ENCODE data around the gene LRRC23.
"Not testable (repeated sequence)": the region's sequence is repeated elsewhere in the genome, so short reads cannot be mapped to it uniquely, and the experiment has no call there.

LRRC23 gene

GRCh38 chr12:6902448-6902847 is 2.2 kb upstream of the LRRC23 start:
- no peak for DNase-seq (ENCODE audit: low read depth)

- DNase-seq (ENCODE audit: low read depth): no peak
These were observed 900 bp upstream of the LRRC23 start for GRCh38 chr12:6903722-6904121.

GRCh38 chr12:6905414-6906040 is 905 bp downstream of the LRRC23 start:
- no peak for DNase-seq (ENCODE audit: low read depth)

DNA sequence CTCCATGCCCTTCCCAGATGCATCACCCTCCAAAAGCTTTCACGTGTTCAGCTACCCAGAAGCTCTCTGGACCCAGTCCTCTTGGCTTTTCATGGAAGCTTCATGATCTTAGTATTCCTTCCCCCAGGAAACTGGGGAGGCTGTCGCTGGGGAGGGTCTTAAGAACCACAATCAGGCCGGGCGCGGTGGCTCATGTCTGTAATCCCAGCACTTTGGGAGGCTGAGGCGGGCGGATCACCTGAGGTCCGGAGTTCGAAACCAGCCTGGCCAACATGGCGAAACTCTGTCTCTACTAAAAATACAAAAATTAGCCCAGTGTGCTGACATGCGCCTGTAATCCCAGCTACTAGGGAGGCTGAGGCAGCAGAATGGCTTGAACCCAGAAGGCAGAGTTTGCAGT is 3.5 kb downstream of the LRRC23 start:
- not testable (repeated sequence) for DNase-seq (ENCODE audit: low read depth)

DNA sequence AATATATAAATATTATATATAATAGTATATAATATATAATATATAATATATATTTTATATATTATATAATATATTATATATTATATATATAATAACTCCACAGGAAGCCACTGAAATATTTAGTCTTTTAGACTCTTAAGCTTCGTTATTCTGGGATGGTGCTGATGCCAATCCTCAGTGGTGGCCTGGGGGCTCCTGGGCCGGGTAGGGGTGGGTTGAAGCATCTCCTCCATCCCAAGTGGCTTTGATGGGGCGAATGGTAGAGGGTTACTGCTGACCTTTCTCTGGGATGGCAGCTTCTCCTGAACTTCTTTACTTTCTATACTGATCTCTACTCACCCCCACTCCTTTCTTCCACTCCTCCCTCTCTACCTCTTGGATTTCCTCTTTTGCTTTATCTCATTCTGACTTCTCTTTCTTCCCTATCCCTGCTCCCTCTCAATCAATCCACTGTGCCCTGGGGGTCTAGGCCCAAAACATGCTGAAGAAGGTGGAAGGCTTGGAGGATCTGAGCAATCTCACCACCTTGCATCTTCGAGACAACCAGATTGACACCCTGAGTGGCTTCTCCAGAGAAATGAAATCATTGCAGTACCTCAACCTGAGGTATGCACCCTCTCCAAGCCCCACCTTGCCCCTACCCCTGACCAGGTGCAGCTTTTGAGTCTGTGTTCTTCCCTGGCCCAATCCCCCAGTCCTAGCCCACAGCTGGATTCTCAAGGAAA is 5.0 kb downstream of the LRRC23 start:
- DNase-seq (ENCODE audit: low read depth): no peak

DNA sequence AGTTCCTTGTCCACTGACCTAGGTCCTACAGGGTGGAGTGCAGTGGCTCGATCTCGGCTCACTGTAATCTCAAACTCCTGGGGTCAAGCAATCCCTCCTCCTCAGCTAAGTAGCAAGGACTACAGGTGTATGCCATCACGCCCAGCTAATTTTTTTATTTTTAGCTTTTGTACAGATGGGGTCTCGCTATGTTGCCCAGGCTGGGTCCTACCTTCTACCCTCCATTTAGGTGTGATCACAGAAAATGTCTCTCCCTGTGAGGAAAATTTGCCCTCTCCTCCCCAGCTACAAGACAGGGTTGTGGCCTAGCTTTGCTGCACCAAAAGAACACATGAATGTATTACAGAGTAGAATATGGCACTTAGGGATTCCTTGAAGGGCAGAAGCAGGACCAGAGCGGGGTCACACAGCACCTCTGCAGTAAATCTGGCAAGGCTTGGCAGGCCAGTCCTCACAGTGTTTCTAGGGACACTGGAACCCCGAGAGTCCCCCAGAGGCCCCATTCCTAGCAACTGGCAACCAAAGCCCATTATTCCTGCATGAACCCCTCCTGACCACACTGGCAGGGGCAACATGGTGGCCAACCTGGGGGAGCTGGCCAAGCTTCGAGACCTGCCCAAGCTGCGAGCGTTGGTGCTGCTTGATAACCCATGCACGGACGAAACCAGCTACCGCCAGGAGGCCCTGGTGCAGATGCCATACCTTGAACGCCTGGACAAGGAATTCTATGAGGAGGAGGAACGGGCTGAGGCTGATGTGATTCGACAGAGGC is 7.7 kb downstream of the LRRC23 start:
- DNase-seq (ENCODE audit: low read depth): no peak

DNA sequence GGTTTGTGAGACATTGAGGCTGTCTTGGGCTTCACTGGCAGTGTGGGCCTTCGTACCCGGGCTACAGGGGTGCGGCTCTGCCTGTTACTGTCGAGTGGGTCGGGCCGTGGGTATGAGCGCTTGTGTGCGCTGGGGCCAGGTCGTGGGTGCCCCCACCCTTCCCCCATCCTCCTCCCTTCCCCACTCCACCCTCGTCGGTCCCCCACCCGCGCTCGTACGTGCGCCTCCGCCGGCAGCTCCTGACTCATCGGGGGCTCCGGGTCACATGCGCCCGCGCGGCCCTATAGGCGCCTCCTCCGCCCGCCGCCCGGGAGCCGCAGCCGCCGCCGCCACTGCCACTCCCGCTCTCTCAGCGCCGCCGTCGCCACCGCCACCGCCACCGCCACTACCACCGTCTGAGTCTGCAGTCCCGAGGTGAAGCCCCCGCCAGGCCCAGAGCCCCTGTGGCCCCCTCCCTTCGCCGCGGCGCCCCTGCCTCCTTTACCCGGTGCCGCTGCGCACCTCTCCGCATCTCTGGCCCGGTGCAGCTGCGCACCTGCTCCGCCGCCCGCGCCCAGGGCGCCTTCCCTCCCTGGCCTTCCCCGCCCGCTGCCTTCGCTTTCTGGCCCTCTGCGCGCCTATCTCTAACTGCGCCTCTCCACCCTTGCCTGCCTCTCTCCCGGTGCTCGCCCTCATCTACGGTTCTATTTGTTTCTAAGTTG is 9.8 kb downstream of the LRRC23 start, which contains the start of gene ENO2:
TSS of gene ENO2 (plus strand) at position 335 of the 701 bp plus-strand sequence. CDS start 1,253 bp downstream, outside the sequence.
- DNase-seq (ENCODE audit: low read depth): peak; percentile 67

GRCh38 chr12:6914947-6915788 is 10.5 kb downstream of the LRRC23 start:
- DNase-seq (ENCODE audit: low read depth): no peak

GRCh38 chr12:6915789-6916285 is 11.2 kb downstream of the LRRC23 start:
- DNase-seq (ENCODE audit: low read depth): no peak

- no peak for DNase-seq (ENCODE audit: low read depth)
These were observed 12.0 kb downstream of the LRRC23 start for GRCh38 chr12:6916426-6917200.

DNA sequence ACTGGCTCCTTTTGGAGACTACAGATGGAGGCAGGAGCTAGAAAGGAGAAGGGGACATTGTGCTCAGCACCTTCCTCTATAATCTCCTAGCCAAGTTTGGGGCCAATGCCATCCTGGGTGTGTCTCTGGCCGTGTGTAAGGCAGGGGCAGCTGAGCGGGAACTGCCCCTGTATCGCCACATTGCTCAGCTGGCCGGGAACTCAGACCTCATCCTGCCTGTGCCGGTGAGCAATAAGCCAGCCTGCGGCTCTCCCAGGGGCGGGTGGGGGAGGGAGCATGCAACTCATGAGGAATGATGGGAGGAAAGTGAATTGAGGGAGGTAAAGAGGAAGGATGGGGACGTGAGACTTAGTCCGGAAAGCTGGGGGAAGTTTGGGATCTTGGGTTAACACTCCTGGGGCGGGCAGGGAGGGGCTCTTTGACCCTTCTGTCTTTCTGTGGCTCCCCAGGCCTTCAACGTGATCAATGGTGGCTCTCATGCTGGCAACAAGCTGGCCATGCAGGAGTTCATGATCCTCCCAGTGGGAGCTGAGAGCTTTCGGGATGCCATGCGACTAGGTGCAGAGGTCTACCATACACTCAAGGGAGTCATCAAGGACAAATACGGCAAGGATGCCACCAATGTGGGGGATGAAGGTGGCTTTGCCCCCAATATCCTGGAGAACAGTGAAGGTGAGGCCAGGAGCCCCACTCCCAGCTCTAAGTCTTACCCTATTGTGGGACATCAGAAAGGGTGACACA is 13.0 kb downstream of the LRRC23 start:
- DNase-seq (ENCODE audit: low read depth): peak; percentile 64

- DNase-seq (ENCODE audit: low read depth): no peak
These were observed 15.0 kb downstream of the LRRC23 start for GRCh38 chr12:6919588-6919987.

GRCh38 chr12:6921539-6921938 is 16.9 kb downstream of the LRRC23 start:
- DNase-seq (ENCODE audit: low read depth): no peak

GRCh38 chr12:6921996-6922946 is 17.6 kb downstream of the LRRC23 start:
- no peak for DNase-seq (ENCODE audit: low read depth)

DNA sequence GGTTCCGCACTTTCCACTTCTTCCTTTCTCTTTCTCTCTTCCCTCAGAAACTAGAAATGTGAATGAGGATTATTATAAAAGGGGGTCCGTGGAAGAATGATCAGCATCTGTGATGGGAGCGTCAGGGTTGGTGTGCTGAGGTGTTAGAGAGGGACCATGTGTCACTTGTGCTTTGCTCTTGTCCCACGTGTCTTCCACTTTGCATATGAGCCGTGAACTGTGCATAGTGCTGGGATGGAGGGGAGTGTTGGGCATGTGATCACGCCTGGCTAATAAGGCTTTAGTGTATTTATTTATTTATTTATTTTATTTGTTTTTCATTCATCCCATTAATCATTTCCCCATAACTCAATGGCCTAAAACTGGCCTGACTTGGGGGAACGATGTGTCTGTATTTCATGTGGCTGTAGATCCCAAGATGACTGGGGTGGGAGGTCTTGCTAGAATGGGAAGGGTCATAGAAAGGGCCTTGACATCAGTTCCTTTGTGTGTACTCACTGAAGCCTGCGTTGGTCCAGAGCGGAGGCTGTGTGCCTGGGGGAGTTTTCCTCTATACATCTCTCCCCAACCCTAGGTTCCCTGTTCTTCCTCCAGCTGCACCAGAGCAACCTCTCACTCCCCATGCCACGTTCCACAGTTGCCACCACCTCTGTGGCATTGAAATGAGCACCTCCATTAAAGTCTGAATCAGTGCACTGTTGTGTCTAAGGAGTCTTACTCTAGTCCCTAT is 18.5 kb downstream of the LRRC23 start:
- DNase-seq (ENCODE audit: low read depth): no peak

- no peak for DNase-seq (ENCODE audit: low read depth)
These were observed 19.2 kb downstream of the LRRC23 start for GRCh38 chr12:6923851-6924250.

DNA sequence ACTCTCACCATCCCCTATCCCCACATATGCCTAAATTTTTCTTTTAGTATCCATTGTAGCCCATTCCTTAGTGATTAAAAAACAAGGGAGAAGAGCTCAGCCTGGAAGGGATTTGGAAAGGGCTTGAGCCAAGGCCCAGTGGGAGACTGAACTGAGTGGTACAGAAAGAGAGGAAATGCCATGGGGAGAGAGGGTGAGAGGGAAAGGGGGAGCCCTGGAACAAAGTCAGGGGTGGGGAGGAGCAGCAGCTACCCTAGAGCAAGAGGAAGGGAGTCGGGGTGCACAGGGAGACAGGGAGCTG is 20.6 kb downstream of the LRRC23 start:
- no peak for DNase-seq (ENCODE audit: low read depth)

Data from iris pigment epithelial cell (primary cell).